Superior temporal gyrus (tissue), 1 donor: ENCODE data around the gene DAND5.
"Not testable (repeated sequence)": the region's sequence is repeated elsewhere in the genome, so short reads cannot be mapped to it uniquely, and the experiment has no call there.

Experiments
- DNase-seq: peaks from one replicate; pipeline ENCODE4 v3.0.0-alpha.2; 2016; ENCODE audit errors: extremely low spot score

The DAND5 gene

GRCh38 chr19:12965812-12966135, 3.6 kb upstream of the DAND5 start:
- no peak for DNase-seq

DNA sequence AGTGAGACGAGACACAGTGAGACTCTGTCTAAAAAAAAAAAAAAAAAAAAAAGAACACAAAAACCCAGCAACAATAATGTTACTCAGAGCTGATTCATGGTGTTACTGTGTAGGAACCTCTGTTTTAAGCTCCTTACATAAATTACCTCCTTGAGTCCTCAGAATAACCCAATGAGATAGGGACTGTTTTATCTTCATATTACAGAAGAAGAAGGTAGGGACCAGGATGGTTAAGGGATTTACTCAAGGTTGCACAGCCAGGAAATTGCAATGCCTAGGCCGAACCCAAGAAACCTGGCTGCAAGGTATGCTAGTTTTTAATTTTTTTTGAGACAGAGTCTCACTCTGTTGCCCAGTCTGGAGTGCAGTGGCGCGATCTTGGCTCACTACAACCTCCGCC, 1.5 kb upstream of the DAND5 start:
- DNase-seq = no peak

- no peak for DNase-seq
Observed at GRCh38 chr19:12970070-12970820, 869 bp downstream of the DAND5 start.

DNA sequence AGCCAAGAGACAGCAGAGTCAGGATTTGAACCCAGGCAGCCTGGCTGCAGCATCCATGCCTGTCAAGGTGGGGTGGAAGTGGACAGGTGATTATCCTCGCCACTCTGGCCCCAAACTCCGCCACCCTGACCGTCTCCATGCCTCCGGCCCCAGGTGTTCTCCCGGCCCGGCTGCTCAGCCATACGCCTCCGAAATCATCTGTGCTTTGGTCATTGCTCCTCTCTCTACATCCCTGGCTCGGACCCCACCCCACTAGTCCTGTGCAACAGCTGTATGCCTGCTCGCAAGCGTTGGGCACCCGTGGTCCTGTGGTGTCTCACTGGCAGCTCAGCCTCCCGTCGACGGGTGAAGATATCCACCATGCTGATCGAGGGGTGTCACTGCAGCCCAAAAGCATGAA, 3.9 kb downstream of the DAND5 start:
- DNase-seq = no peak

GRCh38 chr19:12974301-12975220, 5.2 kb downstream of the DAND5 start:
- DNase-seq = no peak

- DNase-seq = no peak
Observed at GRCh38 chr19:12975221-12975741, 5.9 kb downstream of the DAND5 start.

DNA sequence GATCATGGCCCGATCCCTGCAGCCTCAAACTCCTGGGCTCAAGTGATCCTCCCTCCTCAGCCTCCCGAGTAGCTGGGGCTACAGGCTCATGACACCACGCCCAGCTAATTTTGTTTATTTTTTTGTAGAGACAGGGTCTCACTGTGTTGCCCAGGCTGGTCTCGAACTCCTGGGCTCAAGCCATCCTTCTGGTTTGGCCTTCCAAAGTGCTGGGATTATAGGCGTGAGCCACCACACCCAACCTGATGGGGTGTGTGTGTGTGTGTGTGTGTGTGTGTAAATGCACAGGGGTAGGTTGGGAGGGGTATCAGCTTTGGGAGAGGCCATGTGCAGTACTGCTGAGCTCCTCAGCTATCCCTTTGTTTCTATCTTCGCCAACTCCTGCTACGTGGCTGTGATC, 6.7 kb downstream of the DAND5 start:
- DNase-seq = not testable (repeated sequence)

GRCh38 chr19:12979974-12980373, 10.6 kb downstream of the DAND5 start:
- no peak for DNase-seq

- DNase-seq = no peak
Observed at GRCh38 chr19:12982648-12983047, 13.3 kb downstream of the DAND5 start.

GRCh38 chr19:12983091-12983490, 13.7 kb downstream of the DAND5 start:
- no peak for DNase-seq

DNA sequence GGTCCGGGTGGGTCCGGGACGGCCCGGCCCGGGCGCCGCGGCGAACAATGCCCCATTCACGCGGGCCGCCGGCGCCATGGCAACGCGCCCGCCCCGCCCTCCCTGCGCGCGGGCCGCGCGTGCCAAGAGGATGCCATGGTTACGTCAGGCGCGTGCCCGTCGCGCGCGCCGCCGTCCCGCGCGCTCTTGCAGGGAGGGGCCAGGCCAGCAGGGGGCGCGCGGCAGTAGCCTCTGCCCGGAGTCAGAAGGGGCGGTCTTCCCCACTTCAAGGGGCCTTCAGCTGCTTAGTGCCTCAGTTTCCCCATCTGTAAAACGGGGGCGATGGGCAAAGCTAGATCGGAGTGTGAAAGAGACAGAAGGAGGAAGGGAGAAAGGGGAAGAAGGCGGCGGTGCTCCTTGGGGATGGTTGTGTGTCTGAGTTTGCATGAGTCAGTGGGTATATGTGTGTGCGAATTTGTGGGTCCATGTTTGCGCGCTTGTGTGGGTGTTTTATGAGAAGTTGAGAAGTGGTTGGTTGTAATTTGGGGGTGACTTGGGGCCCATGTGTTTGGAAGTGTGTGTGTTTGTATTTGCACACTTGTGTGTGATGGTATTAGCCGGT, 14.3 kb downstream of the DAND5 start:
- peak; percentile 90 for DNase-seq

GRCh38 chr19:12984143-12984627, 14.8 kb downstream of the DAND5 start:
- DNase-seq = no peak

- DNase-seq = peak; percentile 66
Observed at GRCh38 chr19:12984683-12985048, 15.3 kb downstream of the DAND5 start.

DNA sequence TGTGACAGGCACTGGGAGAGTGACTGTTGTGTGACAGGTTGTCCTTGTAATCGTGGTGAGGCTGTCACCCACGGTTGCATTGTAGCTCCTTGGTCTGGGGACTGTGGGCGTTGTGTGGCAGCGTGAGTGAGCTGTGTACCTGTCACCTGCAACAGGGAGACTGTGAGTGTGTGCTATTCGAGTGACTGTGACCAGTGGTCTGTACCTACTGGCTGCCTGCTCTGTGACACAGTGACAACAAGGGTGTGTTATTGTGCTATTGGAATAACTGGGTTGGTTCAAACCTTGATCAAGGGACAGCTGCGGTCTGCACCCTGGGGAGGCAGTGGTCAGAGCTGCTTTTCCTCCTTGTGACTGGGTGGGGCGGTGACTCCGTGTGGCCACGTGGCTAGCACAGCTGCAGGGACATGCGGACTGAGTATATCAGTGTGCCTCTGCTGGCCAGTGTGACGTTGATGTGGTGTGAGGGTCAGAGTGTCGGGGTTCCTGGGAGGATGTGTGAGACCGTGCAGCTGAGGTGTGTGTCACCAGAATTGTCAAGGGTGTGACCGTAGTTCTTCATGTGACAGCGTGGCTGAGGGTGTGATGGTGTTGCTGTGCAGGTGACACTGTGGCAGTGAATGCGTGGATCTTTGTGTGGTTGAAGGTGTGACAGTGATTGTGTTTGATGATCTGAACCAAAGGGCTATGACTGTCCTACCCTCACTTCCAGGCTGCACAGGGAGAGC, 15.8 kb downstream of the DAND5 start:
- DNase-seq = peak; percentile 94

- DNase-seq = no peak
Observed at GRCh38 chr19:12986726-12987125, 17.4 kb downstream of the DAND5 start.

DNA sequence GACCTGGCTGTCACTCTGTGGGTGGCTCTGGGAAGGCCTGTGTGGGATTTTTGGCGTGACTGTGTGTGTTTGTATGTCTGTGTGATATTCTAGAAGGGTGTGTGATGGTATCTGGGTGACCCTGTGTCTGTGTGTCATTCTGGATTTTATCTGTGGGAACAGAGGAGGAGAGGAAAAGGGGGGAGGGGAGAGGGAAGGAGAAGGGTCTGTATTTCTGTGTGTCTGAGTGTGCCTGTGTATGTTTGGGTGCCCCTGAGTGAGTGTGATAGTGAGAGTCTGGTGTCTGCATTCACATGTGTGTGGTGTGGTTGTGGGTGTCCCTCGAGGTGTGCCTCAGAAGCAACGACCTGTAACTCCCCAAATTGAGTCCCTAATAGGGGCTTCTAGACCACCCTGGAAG, 17.8 kb downstream of the DAND5 start:
- no peak for DNase-seq

- no peak for DNase-seq
Observed at GRCh38 chr19:12987781-12988180, 18.4 kb downstream of the DAND5 start.

- DNase-seq = no peak
Observed at GRCh38 chr19:12990431-12990830, 21.1 kb downstream of the DAND5 start.

GRCh38 chr19:12990853-12991252, 21.5 kb downstream of the DAND5 start:
- no peak for DNase-seq

GRCh38 chr19:12991296-12991695, 21.9 kb downstream of the DAND5 start:
- DNase-seq = no peak

DNA sequence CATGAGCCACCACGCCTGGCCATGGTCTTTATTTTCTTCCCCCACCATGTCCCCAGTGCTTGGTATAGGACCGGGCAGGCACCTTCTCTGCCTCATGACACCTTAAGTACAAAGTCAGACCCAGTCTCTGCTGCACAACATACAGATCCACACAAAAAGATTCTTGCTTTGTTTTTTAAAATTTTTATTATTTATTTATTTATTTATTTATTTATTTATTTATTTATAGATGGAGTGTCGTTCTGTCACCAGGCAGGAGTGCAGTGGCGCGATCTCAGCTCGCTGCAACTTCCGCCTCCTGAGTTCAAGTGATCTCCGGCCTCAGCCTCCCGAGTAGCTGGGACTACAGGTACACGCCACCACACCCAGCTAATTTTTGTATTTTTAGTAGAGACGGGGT, 23.4 kb downstream of the DAND5 start:
- no peak for DNase-seq

- DNase-seq = no peak
Observed at GRCh38 chr19:12993562-12993961, 24.2 kb downstream of the DAND5 start.
